COLO668 (cell line): Measurements from ENCODE around the gene BRIP1.
"Not testable (repeated sequence)": the region's sequence is repeated elsewhere in the genome, so short reads cannot be mapped to it uniquely, and the experiment has no call there.

ENCODE experiments used
- DNase-seq: peaks from one replicate; lab custom pipeline; 2025; ENCODE audit not compliant: unreplicated experiment; lab: John Stamatoyannopoulos, UW

Gene BRIP1

GRCh38 chr17:61670691-61671090 is 192.6 kb downstream of the BRIP1 start:
- DNase-seq = no peak

GRCh38 chr17:61669522-61669921 is 193.8 kb downstream of the BRIP1 start:
- DNase-seq = no peak

GRCh38 chr17:61668486-61668885 is 194.8 kb downstream of the BRIP1 start:
- no peak for DNase-seq

- not testable (repeated sequence) for DNase-seq
Measured at GRCh38 chr17:61666406-61667088, 196.8 kb downstream of the BRIP1 start.

- DNase-seq = no peak
Measured at GRCh38 chr17:61663310-61663709, 200.0 kb downstream of the BRIP1 start.

- no peak for DNase-seq
Measured at GRCh38 chr17:61662741-61663140, 200.6 kb downstream of the BRIP1 start.

GRCh38 chr17:61662186-61662585 is 201.1 kb downstream of the BRIP1 start:
- no peak for DNase-seq

GRCh38 chr17:61660746-61661485 is 202.4 kb downstream of the BRIP1 start:
- no peak for DNase-seq

GRCh38 chr17:61659437-61659836 is 203.9 kb downstream of the BRIP1 start:
- no peak for DNase-seq

- DNase-seq = no peak
Measured at GRCh38 chr17:61658183-61658582, 205.1 kb downstream of the BRIP1 start.

GRCh38 chr17:61657338-61657737 is 206.0 kb downstream of the BRIP1 start:
- no peak for DNase-seq

GRCh38 chr17:61656721-61657217 is 206.6 kb downstream of the BRIP1 start:
- no peak for DNase-seq

GRCh38 chr17:61650749-61651148 is 212.6 kb downstream of the BRIP1 start:
- no peak for DNase-seq

GRCh38 chr17:61648587-61648986 is 214.7 kb downstream of the BRIP1 start:
- no peak for DNase-seq

- no peak for DNase-seq
Measured at GRCh38 chr17:61647047-61647446, 216.3 kb downstream of the BRIP1 start.

- no peak for DNase-seq
Measured at GRCh38 chr17:61646482-61646881, 216.8 kb downstream of the BRIP1 start.

- no peak for DNase-seq
Measured at GRCh38 chr17:61645920-61646319, 217.4 kb downstream of the BRIP1 start.

- no peak for DNase-seq
Measured at GRCh38 chr17:61644800-61645774, 218.2 kb downstream of the BRIP1 start.

GRCh38 chr17:61642768-61643167 is 220.6 kb downstream of the BRIP1 start:
- no peak for DNase-seq

GRCh38 chr17:61641715-61642114 is 221.6 kb downstream of the BRIP1 start:
- no peak for DNase-seq

- no peak for DNase-seq
Measured at GRCh38 chr17:61641084-61641483, 222.2 kb downstream of the BRIP1 start.
